Activated effector memory CD4-positive, alpha-beta T cell treated with Interleukin-2 at 50 U/mL for 16 hours (primary cell): ENCODE results near the gene MAP2K5.

Experiments used
- DNase-seq: peaks from one replicate; pipeline ENCODE4 v3.0.0-alpha.2; 2020

Gene MAP2K5

GRCh38 chr15:67542420-67543347 is at the start of gene MAP2K5:
Gene MAP2K5, plus strand, starts transcription at chr15:67542703. Its CDS starts 633 bp downstream, at chr15:67543336.
- DNase-seq = peak; percentile 77

- DNase-seq = no peak
These were observed 46.9 kb upstream of the MAP2K5 start for GRCh38 chr15:67495585-67495984.

DNA sequence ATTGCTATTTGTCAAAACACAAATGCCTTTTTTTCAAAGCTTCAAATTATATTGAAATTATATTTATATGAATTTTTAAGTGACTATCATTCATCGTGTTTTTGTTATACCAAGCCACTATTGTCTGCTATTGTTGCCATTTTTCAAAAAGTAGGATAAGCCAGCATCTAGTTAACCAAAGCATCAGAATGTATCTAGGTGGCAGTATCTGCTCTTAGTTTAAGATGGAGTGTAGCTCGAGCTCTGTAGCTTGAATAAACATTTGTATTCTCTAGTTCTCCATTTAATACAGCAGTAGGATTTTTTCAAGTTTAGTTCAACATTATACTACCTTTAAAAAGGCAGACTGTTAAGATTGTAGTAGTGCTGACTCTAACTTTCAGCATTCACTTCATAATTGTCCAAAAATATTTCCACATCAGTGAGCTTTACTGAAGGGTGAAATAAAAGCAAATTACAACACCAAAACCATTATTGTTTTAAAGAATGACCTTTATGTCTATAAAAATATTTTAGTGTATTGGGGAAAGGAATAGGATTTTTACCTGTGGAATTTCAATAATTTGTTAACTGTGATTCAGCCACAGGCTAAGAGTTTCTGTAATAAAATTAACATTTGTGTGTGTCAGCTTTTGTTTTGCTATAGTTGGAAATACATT is 41.2 kb upstream of the MAP2K5 start:
- DNase-seq = no peak

DNA sequence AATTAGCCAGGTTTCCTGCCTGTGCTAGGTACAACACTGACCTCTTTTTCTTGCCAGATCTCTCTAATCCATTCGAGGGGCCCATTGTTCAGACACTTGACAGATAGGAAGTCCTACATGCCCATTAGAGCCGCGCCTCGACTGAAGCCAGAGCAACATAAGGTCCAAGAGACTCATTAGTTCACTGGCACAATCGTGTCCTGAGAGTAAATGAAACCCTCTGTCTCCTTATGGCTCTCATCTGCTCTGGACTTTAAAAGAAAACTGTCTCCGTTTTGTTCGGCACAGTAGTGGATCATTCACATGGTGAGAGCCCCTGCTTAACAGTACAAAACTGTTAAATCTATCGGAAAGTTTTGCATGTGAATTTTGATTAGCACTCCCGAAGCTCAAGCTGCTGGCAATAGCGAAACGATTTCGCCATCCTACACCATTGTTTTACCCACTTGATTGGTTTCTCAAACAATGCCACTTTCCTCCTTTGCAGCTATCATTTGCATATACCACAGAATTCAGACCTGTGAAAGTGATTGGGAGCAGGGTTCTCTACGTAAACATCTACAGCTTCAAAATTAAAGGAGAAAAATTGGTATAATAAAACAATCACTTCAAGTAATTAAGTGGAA is 40.6 kb upstream of the MAP2K5 start:
- no peak for DNase-seq

DNA sequence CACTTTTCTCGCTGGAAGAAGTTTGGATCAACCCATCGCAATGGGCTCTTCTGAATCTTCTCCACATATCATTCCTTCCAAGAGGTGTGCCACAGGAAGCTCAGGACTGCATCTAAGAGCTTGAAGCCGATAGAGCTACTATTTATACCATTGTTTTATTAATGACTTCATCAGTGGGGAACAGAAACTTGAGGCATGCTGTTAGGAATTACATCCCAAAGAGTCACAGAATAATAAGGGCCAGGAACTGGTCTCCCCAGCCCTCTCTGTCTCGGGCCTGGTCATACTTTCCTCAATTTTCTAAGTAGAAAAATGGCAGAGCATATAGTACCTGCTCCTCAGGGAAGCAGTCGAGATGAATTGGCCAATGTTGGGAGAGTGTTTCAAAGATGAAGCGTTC is 38.4 kb upstream of the MAP2K5 start:
- no peak for DNase-seq

DNA sequence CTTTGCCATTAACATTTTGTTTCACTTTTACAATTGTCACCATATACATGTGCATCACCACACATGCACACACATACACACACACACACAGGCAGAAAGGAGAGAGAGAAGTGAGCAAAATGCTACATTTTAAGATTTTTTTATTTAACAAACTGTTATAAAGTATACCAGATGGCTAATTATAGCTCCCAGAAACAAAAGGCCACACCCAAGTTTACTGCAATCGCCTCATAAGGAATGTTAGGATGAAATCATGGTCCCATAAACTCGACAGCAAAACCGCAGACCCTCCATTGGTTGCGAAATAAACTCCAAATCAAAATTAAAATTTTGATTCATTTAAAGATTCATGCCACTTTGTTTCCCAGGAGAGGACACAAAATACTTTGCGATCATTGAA is 37.7 kb upstream of the MAP2K5 start:
- no peak for DNase-seq

DNA sequence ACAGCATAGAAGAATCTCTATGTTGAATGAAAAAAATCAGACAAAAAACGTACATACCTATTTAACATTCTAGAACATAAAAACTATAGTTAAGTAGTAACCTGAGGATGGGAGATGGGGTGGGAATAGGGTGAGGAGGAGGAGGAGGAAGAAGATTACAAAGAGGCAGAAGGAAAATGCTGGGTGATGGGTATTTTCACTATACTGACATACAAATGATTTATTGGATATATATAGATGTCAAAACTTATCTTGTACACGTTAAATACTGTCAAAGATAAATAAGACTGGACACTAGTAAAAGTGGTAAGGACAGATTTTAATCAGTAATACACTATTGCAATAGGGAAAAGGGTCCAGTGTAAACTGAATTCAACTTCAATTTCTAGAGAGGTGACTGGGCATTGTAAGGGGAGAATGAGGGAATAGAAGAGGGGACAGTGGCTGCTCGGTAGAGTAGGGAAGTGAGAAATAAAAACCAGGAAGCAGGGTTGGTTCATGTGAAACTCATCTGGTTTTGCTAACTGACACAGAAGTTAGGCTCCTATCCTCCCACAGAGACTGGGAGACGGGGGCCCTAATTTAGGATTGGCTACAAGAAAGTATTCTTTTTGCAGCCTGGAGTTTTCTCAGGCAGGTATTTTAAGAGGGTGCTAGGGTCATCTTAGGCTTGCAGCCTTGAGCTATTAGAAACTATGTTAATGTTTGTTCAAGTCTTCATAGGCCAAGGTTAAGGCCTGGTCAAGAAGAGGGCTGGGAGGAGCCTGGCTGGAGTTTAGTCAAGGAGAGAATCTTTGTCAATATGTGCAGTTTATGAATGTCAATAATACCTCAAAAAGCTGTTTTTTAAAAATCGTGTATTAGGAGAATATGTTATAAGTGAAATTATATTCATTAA is 36.6 kb upstream of the MAP2K5 start:
- no peak for DNase-seq

DNA sequence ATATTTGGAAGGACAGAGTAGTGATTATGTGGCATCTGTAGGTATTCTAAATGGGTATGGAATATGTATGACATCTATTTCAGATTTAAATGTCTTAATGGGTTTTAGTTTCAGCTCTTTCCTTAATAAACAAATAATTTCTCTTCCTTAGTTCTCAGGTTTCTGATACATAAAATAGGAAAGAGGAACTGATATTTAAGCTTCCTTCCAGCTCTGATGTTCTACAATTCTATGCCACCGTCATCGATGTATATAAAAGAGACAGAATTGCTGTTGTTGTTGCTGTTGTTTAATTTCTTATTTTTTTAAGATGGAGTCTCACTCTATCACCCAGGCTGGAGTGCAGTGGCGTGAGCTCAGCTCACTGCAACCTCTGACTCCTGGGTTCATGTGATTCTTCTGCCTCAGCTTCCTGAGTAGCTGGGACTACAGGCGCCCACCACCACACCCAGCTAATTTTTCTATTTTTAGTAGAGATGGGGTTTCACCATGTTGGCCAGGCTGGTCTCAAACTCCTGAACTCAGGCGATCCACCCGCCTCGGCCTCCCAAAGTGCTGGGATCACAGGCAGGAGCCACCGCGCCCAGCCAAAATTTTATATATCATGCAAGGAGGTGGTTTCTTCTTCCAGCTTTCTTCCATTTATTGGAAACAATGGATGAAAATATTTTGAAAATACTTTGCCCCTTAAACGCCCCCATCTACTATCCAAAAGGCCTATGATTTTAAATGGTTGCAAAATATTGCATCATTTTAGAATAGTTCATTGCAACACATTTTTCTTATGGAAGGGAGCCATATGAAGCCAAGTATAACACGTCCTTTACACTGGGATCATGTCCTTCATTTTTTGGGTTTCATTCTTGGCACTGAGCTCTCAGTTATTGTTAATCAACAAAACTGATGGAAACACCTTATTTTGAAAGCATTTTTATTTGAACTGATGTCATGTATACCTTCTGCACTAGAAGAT is 35.4 kb upstream of the MAP2K5 start:
- DNase-seq = no peak

DNA sequence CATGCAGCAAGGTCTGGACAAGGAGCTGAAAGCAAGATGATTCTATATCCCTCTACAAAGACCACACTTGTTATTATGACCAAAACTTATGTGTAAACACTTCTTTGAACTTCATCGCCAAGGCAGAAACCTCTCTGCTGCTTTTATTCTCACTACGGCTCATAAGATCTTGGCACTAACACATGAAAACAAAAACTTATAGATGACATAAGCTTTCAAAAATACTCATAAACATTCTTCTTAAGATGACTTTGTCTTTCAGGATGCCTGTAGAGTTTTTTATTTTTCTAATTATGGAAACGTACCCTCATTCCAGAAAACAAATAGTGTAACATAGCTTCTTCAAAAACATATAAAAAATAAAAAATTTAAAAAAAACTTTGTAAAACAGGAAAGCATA is 34.1 kb upstream of the MAP2K5 start:
- DNase-seq = no peak

GRCh38 chr15:67509918-67510317 is 32.6 kb upstream of the MAP2K5 start:
- DNase-seq = no peak

DNA sequence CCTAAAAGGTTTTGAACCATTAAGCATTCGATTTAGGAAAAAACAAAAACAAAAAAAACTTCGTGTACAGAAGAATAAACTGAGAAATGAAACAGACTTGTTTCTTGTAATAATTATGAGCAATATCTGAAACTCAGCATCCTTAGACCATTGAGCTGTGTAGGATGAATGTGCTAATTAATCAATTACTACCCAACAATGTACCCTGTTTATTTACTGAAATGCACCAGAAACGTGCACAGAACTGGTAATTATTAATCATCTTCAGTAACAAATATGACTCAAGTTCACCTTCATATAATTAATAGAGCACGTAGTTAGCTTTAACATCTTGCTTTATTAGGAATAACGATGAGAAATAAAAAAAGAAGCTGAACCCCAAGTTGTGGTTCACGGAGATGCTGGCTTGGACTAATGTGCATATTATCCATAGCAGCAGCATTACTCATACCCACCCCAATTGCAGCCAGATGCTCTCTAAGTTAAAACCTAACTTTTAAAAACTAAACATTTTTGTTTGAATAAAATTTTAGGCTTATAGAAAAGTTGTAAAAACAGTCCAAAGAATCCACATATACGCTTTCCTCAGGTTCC is 31.8 kb upstream of the MAP2K5 start:
- DNase-seq = no peak

- no peak for DNase-seq
These were observed 30.9 kb upstream of the MAP2K5 start for GRCh38 chr15:67511606-67512005.

DNA sequence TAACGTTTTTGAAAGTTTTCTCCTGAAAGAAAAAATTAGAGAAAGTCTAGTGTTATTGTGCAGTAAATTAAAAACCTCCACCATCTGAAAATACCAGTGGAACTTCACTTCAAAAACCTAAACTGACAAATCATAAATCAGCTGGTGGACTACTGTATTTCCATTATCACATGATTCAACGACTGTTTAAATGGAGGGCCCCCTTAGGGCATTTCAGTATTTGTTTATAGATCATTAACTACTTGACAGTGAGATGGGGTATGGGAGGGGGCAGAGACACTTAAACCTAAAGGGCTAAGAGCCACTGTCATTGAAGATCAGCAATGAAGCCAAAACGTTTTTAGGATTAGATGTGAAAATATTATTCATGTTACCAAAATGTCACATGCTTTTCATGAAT is 30.4 kb upstream of the MAP2K5 start:
- DNase-seq = no peak

DNA sequence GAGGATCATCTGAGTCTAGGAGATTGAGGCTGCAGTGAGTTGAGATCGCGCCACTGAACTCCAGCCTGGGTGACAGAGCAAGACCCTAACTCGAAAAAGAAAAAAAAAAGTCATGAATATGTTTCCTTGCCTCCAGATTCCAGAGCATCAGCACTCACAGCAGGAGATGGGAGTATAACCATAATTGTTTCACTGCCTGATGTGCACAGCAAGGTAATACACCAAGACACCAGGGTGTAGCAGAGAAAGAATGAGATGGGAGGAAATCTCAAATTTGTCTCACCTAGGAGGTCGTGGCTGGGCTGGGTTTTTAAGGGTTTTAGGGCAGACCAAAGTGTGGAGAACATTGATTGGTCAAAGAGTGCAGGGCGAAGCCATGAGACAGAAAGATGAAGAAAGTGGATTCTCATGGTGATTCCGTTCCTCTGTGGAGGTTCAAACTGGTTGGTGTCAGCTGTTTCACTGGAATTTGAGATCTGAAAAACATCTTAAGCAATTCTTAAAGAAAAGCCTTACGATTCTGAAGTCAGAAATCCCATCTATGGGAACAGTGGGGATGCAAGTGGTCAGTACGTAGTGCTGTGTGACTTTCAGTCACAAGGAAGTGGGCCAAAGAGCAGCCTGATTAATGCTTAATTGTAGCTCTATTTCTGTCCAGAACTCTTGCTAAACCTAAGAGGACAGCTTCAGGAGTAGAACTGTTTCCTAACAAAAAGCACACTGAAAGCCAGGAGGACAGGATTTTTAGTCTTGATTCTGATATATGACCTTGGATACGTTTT is 29.4 kb upstream of the MAP2K5 start:
- DNase-seq = no peak

GRCh38 chr15:67515090-67515489 is 27.4 kb upstream of the MAP2K5 start:
- DNase-seq = no peak

DNA sequence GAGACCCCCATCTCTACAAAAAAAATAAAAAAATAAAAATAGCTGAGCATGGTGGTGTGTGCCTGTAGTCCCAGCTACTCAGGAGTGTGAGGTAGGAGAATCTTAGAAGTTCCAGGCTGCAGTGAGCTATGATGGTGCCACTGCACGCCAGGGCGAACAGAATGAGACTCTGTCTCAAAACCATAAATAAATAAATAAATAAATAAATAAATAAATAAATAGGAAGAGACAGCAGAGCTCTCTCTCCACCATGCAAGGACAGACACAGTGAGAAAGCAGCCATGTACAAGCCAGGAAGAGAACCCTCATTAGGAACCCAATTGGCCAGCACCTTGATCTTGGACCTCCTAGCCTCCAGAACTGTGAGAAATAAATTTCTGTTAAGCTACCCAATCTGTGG is 26.9 kb upstream of the MAP2K5 start:
- DNase-seq = no peak

GRCh38 chr15:67520321-67521028 is 22.0 kb upstream of the MAP2K5 start:
- no peak for DNase-seq

GRCh38 chr15:67521029-67521782 is 21.3 kb upstream of the MAP2K5 start, which contains the start of gene C15orf61:
Gene C15orf61, plus strand, starts transcription at chr15:67521131. Its CDS starts 118 bp downstream, at chr15:67521249.
- DNase-seq = peak; percentile 86
